OCI-LY1 (cell line): ENCODE data around the gene TJP1.

Source experiments
- H2AFZ ChIP-seq: fragments of 200-600 bp; sonication (generic), shearing (Covaris generic); 2 replicates; pipeline ENCODE4 v1.6.0; 2014; ENCODE audit warnings: antibody characterized with exemption, mild to moderate bottlenecking, low read length
- H3F3A ChIP-seq: fragments of 200-600 bp; sonication (generic), shearing (Covaris generic); 2 replicates; pipeline ENCODE4 v1.6.0; 2014; ENCODE audit warnings: mild to moderate bottlenecking, antibody characterized with exemption, low read length, moderate library complexity; ENCODE audit not compliant: insufficient read depth
- H3K27ac ChIP-seq: fragments of 200-600 bp; sonication (generic); 2 replicates; pipeline ENCODE4 v1.5.1; 2014; ENCODE audit warnings: low read length, mixed run types, mild to moderate bottlenecking, low read depth; ENCODE audit not compliant: poor library complexity, severe bottlenecking
- H3K27me3 ChIP-seq: fragments of 200-600 bp; sonication (generic); 2 replicates; pipeline ENCODE4 v1.6.0; 2014; ENCODE audit warnings: antibody characterized with exemption, mild to moderate bottlenecking, low read length, moderate library complexity; ENCODE audit not compliant: insufficient read depth
- H3K36me3 ChIP-seq: fragments of 200-600 bp; sonication (generic); 2 replicates; pipeline ENCODE4 v1.6.1; 2014; ENCODE audit warnings: mild to moderate bottlenecking, antibody characterized with exemption, low read length, moderate library complexity, mixed read lengths; ENCODE audit not compliant: insufficient read depth
- H3K4me1 ChIP-seq: fragments of 200-600 bp; sonication (generic); 2 replicates; pipeline ENCODE4 v1.5.1; 2014; ENCODE audit warnings: mild to moderate bottlenecking, low read length, moderate library complexity; ENCODE audit not compliant: insufficient read depth, severe bottlenecking
- H3K4me2 ChIP-seq: fragments of 200-600 bp; sonication (generic), shearing (Covaris generic); 2 replicates; pipeline ENCODE4 v1.6.1; 2014; ENCODE audit warnings: low read length
- H3K4me3 ChIP-seq: fragments of 200-600 bp; sonication (generic); 2 replicates; pipeline ENCODE4 v1.5.1; 2014; ENCODE audit warnings: low read length, low read depth, mild to moderate bottlenecking, mixed read lengths; ENCODE audit not compliant: poor library complexity, severe bottlenecking
- H3K79me2 ChIP-seq: fragments of 200-600 bp; shearing (Covaris generic); 2 replicates; pipeline ENCODE4 v1.6.1; 2016; ENCODE audit warnings: mixed run types, low read length, mixed read lengths; ENCODE audit not compliant: insufficient read depth
- H3K9ac ChIP-seq: fragments of 200-600 bp; sonication (generic), shearing (Covaris generic); 2 replicates; pipeline ENCODE4 v1.6.1; 2014; ENCODE audit warnings: mild to moderate bottlenecking, low read length, mixed read lengths
- H3K9me2 ChIP-seq: fragments of 200-600 bp; sonication (generic), shearing (Covaris generic); 2 replicates; pipeline ENCODE4 v1.6.1; 2014; ENCODE audit warnings: low read depth, mild to moderate bottlenecking, low read length, mixed read lengths
- H3K9me3 ChIP-seq: fragments of 200-600 bp; shearing (Covaris generic); 2 replicates; pipeline ENCODE4 v1.6.1; 2014; ENCODE audit warnings: low read length, mixed read lengths
- H4K20me1 ChIP-seq: fragments of 200-600 bp; sonication (generic), shearing (Covaris generic); 2 replicates; pipeline ENCODE4 v1.6.0; 2016; ENCODE audit warnings: mild to moderate bottlenecking, low read length; ENCODE audit not compliant: insufficient read depth
- CTCF ChIP-seq: fragments of 200-600 bp; sonication (generic), shearing (Covaris generic); IDR thresholded peaks from 2 replicates; pipeline ENCODE4 v1.5.1; 2017; ENCODE audit warnings: mild to moderate bottlenecking, antibody characterized with exemption, low read length, moderate library complexity, mixed read lengths
- EZH2 ChIP-seq: fragments of 200-600 bp; sonication (generic), shearing (Covaris generic); IDR thresholded peaks from 2 replicates; pipeline ENCODE4 v1.8.0; 2017; ENCODE audit warnings: borderline replicate concordance, mixed run types, mild to moderate bottlenecking, antibody characterized with exemption, low read length, moderate library complexity, mixed read lengths

The TJP1 gene

GRCh38 chr15:29773816-29774215, 48.5 kb downstream of the TJP1 start:
- no peak overlapping the region for H3K27ac ChIP-seq
- no peak overlapping the region for H2AFZ ChIP-seq
- no peak overlapping the region for H3K9ac ChIP-seq
- H3K9me2 ChIP-seq = no peaks in the 10 kb centered on the region
- no peaks in the 10 kb centered on the region for H3K36me3 ChIP-seq
- H3K4me1 ChIP-seq = no peaks in the 10 kb centered on the region
- no peak for TF ChIP-seq CTCF
- H3K79me2 ChIP-seq = no peaks in the 10 kb centered on the region
- H3K9me3 ChIP-seq = no peaks in the 10 kb centered on the region
- H3K4me3 ChIP-seq = no peak overlapping the region
- H4K20me1 ChIP-seq = no peaks in the 10 kb centered on the region
- H3K27me3 ChIP-seq = no peaks in the 10 kb centered on the region
- no peak overlapping the region for H3K4me2 ChIP-seq
- no peaks in the 10 kb centered on the region for H3F3A ChIP-seq

- Histone ChIP-seq H3K79me2 (no peaks in the 10 kb centered on the region), H3K27me3 (no peaks in the 10 kb centered on the region), H3K9ac (no peak overlapping the region), H3K4me1 (no peaks in the 10 kb centered on the region), H3K9me2 (no peaks in the 10 kb centered on the region), H3K4me3 (no peak overlapping the region), H3F3A (no peaks in the 10 kb centered on the region), H3K4me2 (no peak overlapping the region), H3K36me3 (no peaks in the 10 kb centered on the region), H2AFZ (no peak overlapping the region), H3K9me3 (no peaks in the 10 kb centered on the region), H3K27ac (no peak overlapping the region), H4K20me1 (no peaks in the 10 kb centered on the region)
- TF ChIP-seq EZH2 (no peak), CTCF (no peak)
Observed at GRCh38 chr15:29773000-29773399, 49.3 kb downstream of the TJP1 start.

GRCh38 chr15:29770796-29771195, 51.5 kb downstream of the TJP1 start:
- Histone ChIP-seq H4K20me1 (no peaks in the 10 kb centered on the region), H3K9me2 (no peaks in the 10 kb centered on the region), H3K79me2 (no peaks in the 10 kb centered on the region), H3K4me3 (no peak overlapping the region), H3K4me1 (no peaks in the 10 kb centered on the region), H3F3A (no peaks in the 10 kb centered on the region), H3K27ac (no peak overlapping the region), H3K9me3 (no peaks in the 10 kb centered on the region), H3K4me2 (no peak overlapping the region), H3K36me3 (no peaks in the 10 kb centered on the region), H3K9ac (no peak overlapping the region), H3K27me3 (no peaks in the 10 kb centered on the region), H2AFZ (no peak overlapping the region)
- TF ChIP-seq CTCF (no peak), EZH2 (no peak)
